ENCODE measurements around the gene SPOP.

- TF ChIP-seq, protein P1, sequence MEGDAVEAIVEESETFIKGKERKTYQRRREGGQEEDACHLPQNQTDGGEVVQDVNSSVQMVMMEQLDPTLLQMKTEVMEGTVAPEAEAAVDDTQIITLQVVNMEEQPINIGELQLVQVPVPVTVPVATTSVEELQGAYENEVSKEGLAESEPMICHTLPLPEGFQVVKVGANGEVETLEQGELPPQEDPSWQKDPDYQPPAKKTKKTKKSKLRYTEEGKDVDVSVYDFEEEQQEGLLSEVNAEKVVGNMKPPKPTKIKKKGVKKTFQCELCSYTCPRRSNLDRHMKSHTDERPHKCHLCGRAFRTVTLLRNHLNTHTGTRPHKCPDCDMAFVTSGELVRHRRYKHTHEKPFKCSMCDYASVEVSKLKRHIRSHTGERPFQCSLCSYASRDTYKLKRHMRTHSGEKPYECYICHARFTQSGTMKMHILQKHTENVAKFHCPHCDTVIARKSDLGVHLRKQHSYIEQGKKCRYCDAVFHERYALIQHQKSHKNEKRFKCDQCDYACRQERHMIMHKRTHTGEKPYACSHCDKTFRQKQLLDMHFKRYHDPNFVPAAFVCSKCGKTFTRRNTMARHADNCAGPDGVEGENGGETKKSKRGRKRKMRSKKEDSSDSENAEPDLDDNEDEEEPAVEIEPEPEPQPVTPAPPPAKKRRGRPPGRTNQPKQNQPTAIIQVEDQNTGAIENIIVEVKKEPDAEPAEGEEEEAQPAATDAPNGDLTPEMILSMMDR (IDR thresholded peaks at IDR 0.05; ENCODE audit: borderline replicate concordance, extremely low read depth, low read length, poor library complexity, severe bottlenecking), result no peak
- TF ChIP-seq EZH2 (IDR thresholded peaks at IDR 0.05; ENCODE audit: borderline replicate concordance, low read depth, low read length, severe bottlenecking), result no peak
These were observed 3.4 kb upstream of the SPOP start for GRCh38 chr17:49681106-49681979.
